Fibroblast of mammary gland (primary cell): ENCODE measurements around the gene JAZF1.
"Not testable (repeated sequence)": the region's sequence is repeated elsewhere in the genome, so short reads cannot be mapped to it uniquely, and the experiment has no call there.

Experiments
- DNase-seq: peaks from one replicate; pipeline ENCODE4 v3.0.0-alpha.2; 2010; ENCODE audit warnings: low read depth
- H3K4me3 ChIP-seq: 2 replicates; pipeline ENCODE4 v1.5.1; 2011; ENCODE audit warnings: low read depth, mild to moderate bottlenecking, low read length, moderate library complexity; ENCODE audit not compliant: control insufficient read depth
- TF ChIP-seq, protein P1 (sequence below): conservative IDR thresholded peaks from 2 replicates; pipeline ENCODE4 v1.5.1; 2011; ENCODE audit warnings: low read depth, low read length, inconsistent platforms; ENCODE audit not compliant: control insufficient read depth, insufficient read depth

Gene JAZF1

DNA sequence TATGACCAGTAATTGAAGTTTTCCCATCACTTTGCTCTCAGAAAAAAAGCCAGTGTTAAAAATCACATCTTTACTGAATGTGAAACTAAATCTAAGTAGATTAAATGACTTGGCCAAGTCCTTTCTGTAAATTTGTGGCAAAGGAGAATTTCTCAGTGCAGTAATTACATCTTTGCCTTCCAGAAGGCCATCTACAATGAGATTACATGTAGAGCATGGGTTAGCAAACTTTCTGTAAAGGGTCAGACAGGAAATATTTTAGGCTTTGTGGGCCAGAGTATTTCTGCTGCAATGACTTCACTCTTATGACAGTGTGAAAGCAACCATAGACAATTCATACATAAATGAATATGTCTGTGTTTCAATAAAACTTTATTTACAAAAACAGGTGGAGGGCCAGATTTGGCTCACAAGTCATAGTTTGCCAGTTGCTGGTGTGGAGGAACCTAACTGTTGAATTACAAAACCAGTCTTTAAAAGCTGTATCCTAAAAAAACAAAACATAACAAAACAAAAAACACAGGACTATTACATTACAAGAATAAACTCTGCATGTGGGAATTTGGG lies 249.6 kb downstream of the JAZF1 start:
- TF ChIP-seq, protein P1, sequence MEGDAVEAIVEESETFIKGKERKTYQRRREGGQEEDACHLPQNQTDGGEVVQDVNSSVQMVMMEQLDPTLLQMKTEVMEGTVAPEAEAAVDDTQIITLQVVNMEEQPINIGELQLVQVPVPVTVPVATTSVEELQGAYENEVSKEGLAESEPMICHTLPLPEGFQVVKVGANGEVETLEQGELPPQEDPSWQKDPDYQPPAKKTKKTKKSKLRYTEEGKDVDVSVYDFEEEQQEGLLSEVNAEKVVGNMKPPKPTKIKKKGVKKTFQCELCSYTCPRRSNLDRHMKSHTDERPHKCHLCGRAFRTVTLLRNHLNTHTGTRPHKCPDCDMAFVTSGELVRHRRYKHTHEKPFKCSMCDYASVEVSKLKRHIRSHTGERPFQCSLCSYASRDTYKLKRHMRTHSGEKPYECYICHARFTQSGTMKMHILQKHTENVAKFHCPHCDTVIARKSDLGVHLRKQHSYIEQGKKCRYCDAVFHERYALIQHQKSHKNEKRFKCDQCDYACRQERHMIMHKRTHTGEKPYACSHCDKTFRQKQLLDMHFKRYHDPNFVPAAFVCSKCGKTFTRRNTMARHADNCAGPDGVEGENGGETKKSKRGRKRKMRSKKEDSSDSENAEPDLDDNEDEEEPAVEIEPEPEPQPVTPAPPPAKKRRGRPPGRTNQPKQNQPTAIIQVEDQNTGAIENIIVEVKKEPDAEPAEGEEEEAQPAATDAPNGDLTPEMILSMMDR: no peak
- H3K4me3 ChIP-seq: no peak overlapping the region
- no peak for DNase-seq

DNA sequence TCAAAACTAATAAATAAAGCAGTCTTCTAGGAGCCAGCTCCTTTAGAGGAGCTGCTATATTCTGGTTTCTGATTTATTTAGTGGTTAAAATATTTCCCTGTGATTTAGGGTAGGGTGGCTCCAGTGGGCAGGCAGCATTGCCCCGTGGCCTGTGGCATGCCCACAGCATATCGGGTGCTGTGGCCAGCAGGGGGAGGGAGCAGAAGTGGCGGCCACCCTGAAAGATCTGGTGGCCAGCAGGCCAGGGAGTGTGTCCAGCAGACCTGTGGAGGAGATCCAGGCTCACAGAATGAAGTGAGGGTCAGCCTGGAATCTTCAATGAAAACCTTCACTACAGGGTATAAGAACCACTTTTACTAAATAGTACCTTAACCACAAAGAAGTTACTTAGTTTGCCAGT lies 251.5 kb downstream of the JAZF1 start:
- no peak for DNase-seq
- TF ChIP-seq, protein P1: no peak
- no peak overlapping the region for H3K4me3 ChIP-seq

DNA sequence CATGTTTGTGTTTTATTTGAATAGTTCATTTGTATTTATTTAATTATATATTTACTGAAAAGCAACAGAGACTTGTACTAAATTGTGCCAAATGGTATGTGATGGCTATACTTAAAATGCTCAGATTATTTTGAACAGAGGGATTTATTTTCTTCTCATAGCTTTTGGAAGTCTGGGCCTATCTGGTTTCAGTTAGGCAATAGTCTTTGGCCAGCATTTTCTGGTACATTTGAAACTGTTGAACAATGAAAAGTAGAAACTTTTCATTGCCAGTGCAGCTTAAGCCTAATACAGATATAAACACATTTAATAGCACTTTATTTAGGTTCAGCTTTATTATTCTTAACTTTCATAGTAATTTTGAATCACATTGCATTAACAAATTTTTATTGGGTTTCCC lies 252.6 kb downstream of the JAZF1 start:
- no peak overlapping the region for H3K4me3 ChIP-seq
- DNase-seq: no peak
- TF ChIP-seq, protein P1: no peak

DNA sequence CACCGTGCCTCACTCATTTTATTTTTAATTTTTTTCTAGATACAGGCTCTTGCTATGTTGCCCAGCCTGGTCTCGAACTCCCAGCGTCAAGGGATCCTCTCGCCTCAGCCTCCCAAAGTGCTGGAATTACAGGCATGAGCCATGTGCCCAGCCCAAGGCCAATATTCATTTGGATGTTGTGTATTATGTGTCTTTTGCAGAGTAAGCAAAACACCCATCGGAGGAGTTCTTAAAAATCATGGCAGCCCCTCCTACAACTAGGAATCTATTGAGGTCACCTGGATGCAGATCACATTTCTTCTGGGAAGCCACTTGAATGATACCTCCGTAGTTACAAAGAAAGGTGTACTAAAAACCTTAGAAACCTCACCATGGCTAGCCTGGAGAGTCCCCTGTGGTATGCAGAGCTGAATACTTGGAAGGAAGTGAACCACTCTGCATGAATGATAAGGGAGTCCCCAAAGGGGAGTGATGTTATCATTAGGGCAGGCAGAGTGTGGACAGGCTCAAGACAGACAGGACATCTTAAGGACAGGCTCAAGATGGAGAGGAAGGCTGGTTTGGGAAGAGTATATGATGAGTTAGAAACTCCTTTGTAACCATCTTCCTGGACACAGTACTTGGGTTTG lies 254.9 kb downstream of the JAZF1 start:
- no peak overlapping the region for H3K4me3 ChIP-seq
- TF ChIP-seq, protein P1: no peak
- DNase-seq: no peak

DNA sequence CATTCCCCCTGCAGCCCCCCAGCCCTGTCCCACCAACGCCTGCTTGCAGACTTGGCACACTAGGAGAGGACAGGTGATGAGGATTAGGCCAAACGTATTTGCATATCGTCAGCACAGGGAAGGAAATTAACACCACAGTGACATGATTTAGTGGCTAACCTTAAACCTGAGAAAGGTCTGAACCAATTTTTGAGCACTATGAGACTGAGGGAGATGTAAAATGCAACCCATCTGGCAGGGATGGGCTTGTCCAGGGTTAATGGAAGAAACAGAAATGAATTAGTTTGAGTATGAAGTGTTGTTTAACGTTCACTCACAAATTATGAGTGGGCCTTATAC lies 257.0 kb downstream of the JAZF1 start:
- H3K4me3 ChIP-seq: no peak overlapping the region
- TF ChIP-seq, protein P1: no peak
- DNase-seq: no peak

DNA sequence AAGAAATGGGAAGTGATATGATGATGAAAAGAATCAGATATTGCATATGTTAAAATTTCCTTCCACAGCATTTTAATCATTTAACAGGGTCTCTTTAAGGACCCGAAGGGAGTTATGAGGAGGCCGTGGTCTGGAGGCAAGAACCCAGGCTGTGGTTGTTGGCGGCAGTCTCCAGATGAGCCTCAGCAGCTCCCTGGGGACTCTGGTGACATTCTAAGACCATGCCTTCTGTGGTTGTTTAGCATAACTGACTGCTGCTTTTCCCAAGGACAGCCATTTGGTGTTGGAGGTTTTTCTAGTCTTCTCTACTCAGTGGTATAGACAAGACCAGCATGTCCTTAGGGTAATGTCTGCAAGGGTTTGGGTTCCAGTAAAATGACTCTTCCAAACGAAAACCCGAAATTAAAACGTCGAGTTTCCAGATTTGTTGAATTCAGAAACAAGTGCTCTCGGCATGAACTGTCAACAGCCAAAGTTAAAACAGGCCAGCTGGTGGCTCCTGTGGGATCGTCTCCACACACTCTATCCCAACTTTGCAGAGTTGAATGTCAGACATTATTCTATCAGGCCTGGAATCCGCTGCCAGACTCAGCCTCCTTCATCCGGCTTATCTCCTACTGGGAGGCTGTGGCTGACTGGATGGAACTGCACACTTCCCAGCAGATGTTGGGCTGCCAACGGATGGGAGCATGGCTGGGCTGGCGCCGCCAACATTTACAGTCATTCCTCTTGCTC lies 257.5 kb downstream of the JAZF1 start:
- DNase-seq: no peak
- H3K4me3 ChIP-seq: no peak overlapping the region
- TF ChIP-seq, protein P1: no peak

DNA sequence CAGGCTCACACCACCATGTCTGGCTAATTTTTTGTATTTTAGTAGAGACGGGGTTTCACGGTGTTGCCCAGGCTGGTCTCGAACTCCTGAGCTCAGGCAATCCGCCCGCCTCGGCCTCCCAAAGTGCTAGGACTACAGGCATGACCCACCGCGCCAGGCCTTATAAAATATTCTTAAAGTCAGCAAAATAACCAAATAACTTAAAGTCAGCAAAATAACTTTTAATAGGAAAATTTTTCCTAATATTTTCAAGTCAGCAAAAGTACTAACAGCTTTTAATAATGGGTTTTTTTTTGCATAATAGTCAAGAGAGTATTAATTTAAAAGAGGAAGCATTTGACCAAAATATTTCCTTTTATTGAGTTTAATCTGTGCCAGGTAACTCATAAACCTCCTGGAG lies 258.2 kb downstream of the JAZF1 start:
- H3K4me3 ChIP-seq, DNase-seq: not testable (repeated sequence)
